ENCODE measurements around the gene SYT7. TPM values are rescaled to one million over a fixed set of nuclear protein-coding genes. Genes with fewer than 3 reads are reported as not detected.

The SYT7 gene
- total RNA-seq, 2 donors from 2014 or later = 8.5 to 28.4 TPM

DNA sequence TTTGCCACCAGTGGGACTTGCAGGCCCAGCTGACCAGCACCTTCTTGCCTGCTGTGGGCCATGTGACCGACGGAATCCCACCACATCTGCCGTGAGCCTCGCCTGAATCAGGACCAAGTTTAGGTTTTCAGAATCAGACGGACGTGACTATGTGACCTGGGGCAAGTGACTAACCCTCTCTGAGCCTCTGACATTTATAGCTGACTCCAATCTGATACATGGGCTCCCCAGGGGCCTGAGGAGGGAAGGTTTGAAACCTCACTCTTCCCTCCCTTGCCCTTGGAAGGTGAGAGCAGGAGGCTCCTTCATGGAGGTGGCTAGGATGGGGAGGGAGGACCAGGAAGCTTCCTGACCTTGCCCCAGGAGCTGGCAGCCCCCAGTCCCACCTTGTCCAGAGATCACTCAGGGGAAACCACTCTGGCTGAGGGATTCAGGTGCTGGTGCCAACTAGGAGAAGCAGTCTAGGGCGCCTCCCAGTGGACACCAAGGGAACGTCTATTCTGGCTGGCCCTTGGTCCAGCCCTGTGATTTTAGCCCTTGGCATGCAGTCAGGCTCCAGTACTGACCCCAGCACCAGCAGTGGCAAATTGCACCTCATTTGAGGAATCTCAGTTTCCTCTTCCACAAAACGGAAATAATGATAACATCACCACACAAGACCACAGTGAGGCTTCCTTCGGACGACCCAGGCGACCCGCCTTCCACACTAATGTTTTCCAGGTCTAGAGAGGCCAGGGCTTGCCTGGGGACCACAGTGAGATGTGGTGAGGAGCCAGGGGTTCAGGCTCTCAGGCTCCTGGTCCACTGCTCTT, 47.2 kb upstream of the SYT7 start:
- TF ChIP-seq, protein P1, sequence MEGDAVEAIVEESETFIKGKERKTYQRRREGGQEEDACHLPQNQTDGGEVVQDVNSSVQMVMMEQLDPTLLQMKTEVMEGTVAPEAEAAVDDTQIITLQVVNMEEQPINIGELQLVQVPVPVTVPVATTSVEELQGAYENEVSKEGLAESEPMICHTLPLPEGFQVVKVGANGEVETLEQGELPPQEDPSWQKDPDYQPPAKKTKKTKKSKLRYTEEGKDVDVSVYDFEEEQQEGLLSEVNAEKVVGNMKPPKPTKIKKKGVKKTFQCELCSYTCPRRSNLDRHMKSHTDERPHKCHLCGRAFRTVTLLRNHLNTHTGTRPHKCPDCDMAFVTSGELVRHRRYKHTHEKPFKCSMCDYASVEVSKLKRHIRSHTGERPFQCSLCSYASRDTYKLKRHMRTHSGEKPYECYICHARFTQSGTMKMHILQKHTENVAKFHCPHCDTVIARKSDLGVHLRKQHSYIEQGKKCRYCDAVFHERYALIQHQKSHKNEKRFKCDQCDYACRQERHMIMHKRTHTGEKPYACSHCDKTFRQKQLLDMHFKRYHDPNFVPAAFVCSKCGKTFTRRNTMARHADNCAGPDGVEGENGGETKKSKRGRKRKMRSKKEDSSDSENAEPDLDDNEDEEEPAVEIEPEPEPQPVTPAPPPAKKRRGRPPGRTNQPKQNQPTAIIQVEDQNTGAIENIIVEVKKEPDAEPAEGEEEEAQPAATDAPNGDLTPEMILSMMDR (IDR thresholded peaks at IDR 0.05) = peak; percentile 76
- no peaks in the 10 kb centered on the region for H3K4me1 ChIP-seq
- no peak overlapping the region for H3K4me3 ChIP-seq
- H3K27me3 ChIP-seq = no peaks in the 10 kb centered on the region
- no peak overlapping the region for H3K9ac ChIP-seq (ENCODE audit: low read depth in 2 of 2, low read length in 2 of 2)
- no peak overlapping the region for H3K27ac ChIP-seq
- no peaks in the 10 kb centered on the region for H3K9me3 ChIP-seq
- no peaks in the 10 kb centered on the region for H3K36me3 ChIP-seq
- intact Hi-C loops (cut with DNase I) = loop anchor here (5.0 kb wide), 2 partner anchors 51 to 101 kb away; no protein-coding TSS in a partner anchor
- peak; percentile 77 for DNase-seq

DNA sequence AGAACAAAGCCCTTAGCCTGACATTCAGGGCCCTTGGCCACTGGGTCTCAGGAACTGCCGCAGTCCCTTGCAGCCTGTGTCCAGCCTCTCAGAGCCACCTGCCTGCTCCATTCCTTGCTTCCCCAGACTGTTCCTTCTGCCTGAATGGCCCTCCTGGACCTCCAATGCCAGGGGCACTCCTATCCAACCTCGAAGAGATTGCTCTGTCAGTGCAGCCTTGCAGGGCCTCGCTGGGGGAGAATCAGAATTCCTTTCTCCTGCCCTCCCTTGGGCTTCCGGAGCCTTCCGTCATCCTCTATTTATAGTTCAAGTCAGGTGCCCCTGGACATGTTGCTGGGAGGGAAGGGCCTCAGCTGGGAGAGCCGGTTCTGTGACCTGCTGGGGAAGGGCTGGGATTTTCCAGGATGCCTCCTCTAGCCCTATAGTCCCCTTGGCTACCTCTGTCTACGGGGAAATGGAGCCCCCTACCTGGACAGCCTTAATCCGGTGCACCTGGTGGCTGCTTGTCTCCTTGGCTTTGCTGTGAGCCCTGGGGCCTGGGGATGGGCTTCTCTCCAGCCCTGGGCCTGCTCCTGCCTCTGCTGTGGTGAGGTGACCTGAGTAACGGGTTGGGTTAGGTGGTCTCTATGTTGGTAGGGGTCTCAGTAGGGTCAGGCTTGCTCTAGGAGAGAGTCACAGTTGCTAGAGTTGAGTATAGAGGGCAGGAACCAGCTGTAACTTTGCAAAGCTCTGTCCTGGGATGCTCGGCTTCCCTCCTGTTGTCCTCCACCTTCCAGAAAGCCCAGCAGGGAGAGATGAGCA, 45.9 kb upstream of the SYT7 start:
- peak; percentile 84 for DNase-seq
- no peaks in the 10 kb centered on the region for H3K36me3 ChIP-seq
- H3K9me3 ChIP-seq = no peaks in the 10 kb centered on the region
- TF ChIP-seq, protein P1 (IDR thresholded peaks at IDR 0.05) = no peak
- intact Hi-C loops (cut with DNase I) = loop anchor here (5.0 kb wide), 2 partner anchors 49 to 99 kb away; no protein-coding TSS in a partner anchor
- no peaks in the 10 kb centered on the region for H3K27me3 ChIP-seq
- no peak overlapping the region for H3K4me3 ChIP-seq
- peak overlapping the region in 1 of 2 donors; percentile 30 for H3K9ac ChIP-seq (ENCODE audit: low read depth in 2 of 2, low read length in 2 of 2)
- H3K4me1 ChIP-seq = no peaks in the 10 kb centered on the region
- peak overlapping the region; percentile 41 for H3K27ac ChIP-seq

DNA sequence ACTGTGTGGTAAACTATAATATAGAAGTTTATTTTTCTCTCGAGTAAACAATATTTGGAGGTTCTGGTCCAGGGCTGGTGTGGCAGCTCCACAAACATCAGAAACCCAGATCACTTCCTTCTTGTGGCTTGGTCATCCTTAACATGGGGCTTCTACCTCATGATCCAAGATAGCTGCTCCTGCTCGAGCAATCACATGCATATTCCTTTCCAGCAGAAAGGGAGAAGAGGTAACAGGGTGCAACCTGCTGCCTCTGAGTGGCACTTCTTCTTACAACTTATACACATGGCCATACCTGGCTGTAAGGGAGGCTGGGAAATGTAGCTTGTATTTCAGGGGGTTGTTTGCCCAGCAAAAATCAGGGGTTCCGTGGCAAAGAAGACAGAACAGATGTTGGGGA, 44.6 kb upstream of the SYT7 start:
- intact Hi-C loops (cut with DNase I) = loop anchor here (5.0 kb wide), 2 partner anchors 48 to 98 kb away; no protein-coding TSS in a partner anchor
- TF ChIP-seq, protein P1 (IDR thresholded peaks at IDR 0.05) = no peak
- H3K4me1 ChIP-seq = no peaks in the 10 kb centered on the region
- DNase-seq = no peak
- no peaks in the 10 kb centered on the region for H3K9me3 ChIP-seq
- no peak overlapping the region for H3K9ac ChIP-seq (ENCODE audit: low read depth in 2 of 2, low read length in 2 of 2)
- no peaks in the 10 kb centered on the region for H3K36me3 ChIP-seq
- no peak overlapping the region for H3K4me3 ChIP-seq
- no peaks in the 10 kb centered on the region for H3K27me3 ChIP-seq
- H3K27ac ChIP-seq = no peak overlapping the region

DNA sequence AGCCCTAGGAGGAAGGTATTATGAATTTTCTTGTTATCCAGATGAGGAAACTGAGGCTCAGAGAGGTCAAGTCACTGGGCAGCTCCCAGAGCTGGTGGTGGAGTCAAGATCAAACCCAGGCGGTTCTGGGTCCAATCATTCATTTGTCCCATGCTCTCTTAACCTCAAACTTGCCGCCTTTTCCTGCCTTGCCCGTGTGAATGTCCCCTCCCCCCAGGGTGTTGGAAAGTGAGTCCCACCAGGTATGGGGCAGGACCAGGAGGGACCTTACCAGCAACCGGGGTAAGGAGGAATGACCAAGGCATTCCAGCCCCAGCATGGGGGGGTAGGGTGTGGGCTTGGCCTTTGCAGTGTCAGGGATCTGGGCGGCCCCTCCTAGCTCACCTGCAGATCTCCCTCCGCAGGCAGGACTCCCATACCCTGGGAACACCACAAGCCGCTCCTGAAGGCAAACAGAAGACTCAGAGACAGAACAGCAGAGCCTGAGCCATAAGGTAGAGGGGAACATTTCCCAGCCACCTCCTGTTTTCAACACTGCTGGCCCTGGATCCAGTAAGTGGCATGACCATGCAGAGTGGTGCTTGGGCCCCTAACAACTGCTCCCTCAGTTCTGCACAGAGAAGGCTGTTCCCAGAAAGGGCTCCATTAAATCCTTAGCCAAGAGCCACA, 41.2 kb upstream of the SYT7 start:
- TF ChIP-seq, protein P1 (IDR thresholded peaks at IDR 0.05) = no peak
- Histone ChIP-seq H3K36me3 (no peaks in the 10 kb centered on the region), H3K4me1 (no peaks in the 10 kb centered on the region), H3K9me3 (no peaks in the 10 kb centered on the region), H3K4me3 (no peak overlapping the region), H3K27ac (no peak overlapping the region), H3K9ac (ENCODE audit: low read depth in 2 of 2, low read length in 2 of 2) (no peak overlapping the region), H3K27me3 (no peaks in the 10 kb centered on the region)
- no peak for DNase-seq
- intact Hi-C loops (cut with DNase I) = no loop called here
